Middle frontal gyrus (tissue), 1 donor: ENCODE results near the gene SMC1B.
"Not testable (repeated sequence)": the region's sequence is repeated elsewhere in the genome, so short reads cannot be mapped to it uniquely, and the experiment has no call there.

Source experiments
- DNase-seq: peaks from one replicate; pipeline ENCODE4 v3.0.0-alpha.2; 2015; ENCODE audit warnings: low spot score; ENCODE audit errors: extremely low spot score

SMC1B gene

GRCh38 chr22:45422237-45422983 lies 9.0 kb upstream of the SMC1B start:
- DNase-seq = no peak

- no peak for DNase-seq
Observed at GRCh38 chr22:45421349-45422055, 8.1 kb upstream of the SMC1B start.

GRCh38 chr22:45420539-45420938 lies 7.1 kb upstream of the SMC1B start:
- DNase-seq = no peak

- no peak for DNase-seq
Observed at GRCh38 chr22:45420011-45420410, 6.6 kb upstream of the SMC1B start.

- DNase-seq = no peak
Observed at GRCh38 chr22:45418770-45419138, 5.4 kb upstream of the SMC1B start.

- DNase-seq = no peak
Observed at GRCh38 chr22:45418056-45418769, 4.8 kb upstream of the SMC1B start.

- no peak for DNase-seq
Observed at GRCh38 chr22:45413013-45413367, 409 bp downstream of the SMC1B start.

GRCh38 chr22:45407793-45408192 lies 5.6 kb downstream of the SMC1B start:
- no peak for DNase-seq

- no peak for DNase-seq
Observed at GRCh38 chr22:45402466-45402985, 10.9 kb downstream of the SMC1B start.

GRCh38 chr22:45399712-45400445 lies 13.5 kb downstream of the SMC1B start:
- no peak for DNase-seq

- DNase-seq = no peak
Observed at GRCh38 chr22:45398214-45398613, 15.2 kb downstream of the SMC1B start.

- DNase-seq = no peak
Observed at GRCh38 chr22:45397806-45398205, 15.6 kb downstream of the SMC1B start.

GRCh38 chr22:45389546-45389945 lies 23.9 kb downstream of the SMC1B start:
- no peak for DNase-seq

GRCh38 chr22:45381348-45381747 lies 32.1 kb downstream of the SMC1B start:
- DNase-seq = no peak

GRCh38 chr22:45376703-45377102 lies 36.7 kb downstream of the SMC1B start:
- DNase-seq = no peak

- no peak for DNase-seq
Observed at GRCh38 chr22:45376009-45376408, 37.4 kb downstream of the SMC1B start.

GRCh38 chr22:45373592-45373991 lies 39.8 kb downstream of the SMC1B start:
- not testable (repeated sequence) for DNase-seq

GRCh38 chr22:45366713-45367112 lies 46.7 kb downstream of the SMC1B start:
- DNase-seq = no peak

- no peak for DNase-seq
Observed at GRCh38 chr22:45359627-45360026, 53.8 kb downstream of the SMC1B start.

GRCh38 chr22:45358127-45358526 lies 55.3 kb downstream of the SMC1B start:
- DNase-seq = no peak

GRCh38 chr22:45357490-45357889 lies 55.9 kb downstream of the SMC1B start:
- no peak for DNase-seq

GRCh38 chr22:45353786-45354185 lies 59.6 kb downstream of the SMC1B start:
- no peak for DNase-seq
